Right renal cortex interstitium (tissue), 3 donors: Measurements from ENCODE around the gene NADK. TPM values are rescaled to one million over a fixed set of nuclear protein-coding genes. Genes with fewer than 3 reads are reported as not detected.
"Not testable (repeated sequence)": the region's sequence is repeated elsewhere in the genome, so short reads cannot be mapped to it uniquely, and the experiment has no call there.

Experiments used
- DNase-seq, 3 donors: peaks; one replicate each; pipeline ENCODE4 v3.0.0-alpha.2; 2013; ENCODE audit warnings: low read depth in 3 of 3, low spot score in 2 of 3
- polyA plus RNA-seq, 3 donors: library from polyadenylated mRNA; unstranded; fragments of 120-200 nt; gene quantifications; one replicate each; pipeline ENCODE4 v1.2.1, GENCODE V29; 2013; ENCODE audit not compliant: insufficient read length in 3 of 3

The NADK gene
- polyA plus RNA-seq, 3 donors = 35.4 to 40.0 (median 39.3) TPM

GRCh38 chr1:1715109-1715883 lies 63.0 kb downstream of the NADK start:
- not testable (repeated sequence) for DNase-seq

DNA sequence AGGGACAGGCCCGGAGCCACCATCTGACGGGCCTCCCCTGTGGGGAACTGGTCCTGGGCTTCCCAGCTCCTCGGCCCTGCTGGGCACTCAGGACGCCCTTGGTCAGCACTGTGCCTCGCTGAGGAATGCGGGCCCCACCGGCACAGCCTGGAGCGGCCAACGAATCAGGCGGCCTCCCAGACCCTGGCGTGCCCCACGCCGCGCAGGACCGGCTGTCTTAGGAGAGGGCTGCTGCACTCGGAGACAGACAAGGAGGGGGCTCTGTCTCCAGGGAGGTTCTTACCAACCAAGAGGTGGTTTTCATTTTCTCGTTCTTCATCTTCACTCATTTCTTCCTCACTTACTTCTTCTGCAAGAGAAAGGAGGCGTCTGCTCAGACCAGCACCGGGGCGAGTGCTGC lies 70.4 kb downstream of the NADK start:
- not testable (repeated sequence) for DNase-seq

DNA sequence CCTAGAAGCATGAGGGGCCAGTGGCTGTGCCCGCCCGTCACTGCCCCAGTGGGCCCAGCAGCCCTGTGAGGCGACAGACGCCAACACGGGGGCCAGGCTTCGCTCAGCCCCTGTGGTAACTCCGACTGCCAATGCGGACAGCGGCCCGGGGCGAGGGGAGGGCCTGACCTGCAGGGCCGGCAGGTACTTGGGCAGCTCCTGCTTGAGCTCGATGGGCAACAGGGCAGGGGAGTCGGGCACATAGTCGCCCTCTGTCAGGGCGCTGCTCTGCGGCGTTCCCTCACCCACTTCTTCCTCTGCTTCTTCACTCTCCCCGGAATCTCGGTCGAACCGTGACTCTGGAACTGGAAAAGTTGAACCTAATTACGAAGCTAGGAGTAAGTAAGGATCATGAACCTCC lies 71.0 kb downstream of the NADK start:
- not testable (repeated sequence) for DNase-seq

DNA sequence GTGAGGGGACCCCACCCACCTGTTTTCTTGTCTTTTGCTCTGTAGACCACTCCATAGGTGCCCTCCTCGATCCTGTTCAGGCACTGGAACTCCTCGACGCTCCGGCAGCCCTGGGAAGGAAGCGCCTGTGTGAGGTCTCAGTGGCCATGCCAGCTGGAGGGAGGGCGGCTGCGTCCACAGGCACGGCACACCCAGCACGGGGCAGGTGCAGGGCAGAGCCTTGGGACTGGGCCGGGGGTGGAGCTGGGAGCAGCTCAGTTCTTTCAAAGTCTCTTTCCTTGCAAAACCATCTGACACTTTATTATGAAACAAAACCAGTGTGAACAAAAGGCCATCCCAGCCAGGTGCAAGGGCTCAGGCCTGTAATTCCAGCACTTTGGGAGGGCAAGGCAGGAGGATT lies 72.6 kb downstream of the NADK start:
- DNase-seq = not testable (repeated sequence)

DNA sequence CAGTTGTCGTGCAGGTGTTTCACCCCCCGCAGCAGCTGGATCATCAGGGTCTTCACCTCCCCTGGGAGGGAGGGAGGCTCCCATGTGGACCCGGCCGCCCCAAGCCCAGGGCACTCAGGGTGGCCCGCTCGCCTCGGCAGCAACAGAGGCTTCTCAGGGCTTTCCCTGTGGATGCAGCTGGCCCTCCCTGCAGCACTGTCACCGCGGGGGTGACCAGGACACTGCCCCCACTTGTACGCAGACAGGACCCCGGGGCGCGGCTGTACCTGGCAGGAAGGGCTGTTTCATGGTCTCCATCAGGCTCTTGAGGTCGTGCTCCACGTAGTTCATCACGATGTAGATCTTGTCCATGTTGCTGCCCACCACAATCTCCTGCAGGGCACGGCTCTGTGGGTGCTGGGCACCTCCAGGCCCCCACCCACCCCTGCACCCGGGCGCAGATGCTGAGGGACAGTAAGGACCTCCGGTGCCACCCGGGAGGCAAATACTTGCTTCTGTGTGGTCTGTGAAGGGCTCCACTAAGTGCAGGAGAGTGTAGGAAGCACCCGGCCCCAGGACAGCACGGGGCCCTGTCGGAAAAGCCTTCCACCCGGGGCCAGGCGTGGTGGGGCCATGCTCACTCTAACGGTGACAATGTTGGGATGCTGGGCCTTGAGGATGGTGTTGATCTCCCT lies 73.8 kb downstream of the NADK start:
- DNase-seq = not testable (repeated sequence)

DNA sequence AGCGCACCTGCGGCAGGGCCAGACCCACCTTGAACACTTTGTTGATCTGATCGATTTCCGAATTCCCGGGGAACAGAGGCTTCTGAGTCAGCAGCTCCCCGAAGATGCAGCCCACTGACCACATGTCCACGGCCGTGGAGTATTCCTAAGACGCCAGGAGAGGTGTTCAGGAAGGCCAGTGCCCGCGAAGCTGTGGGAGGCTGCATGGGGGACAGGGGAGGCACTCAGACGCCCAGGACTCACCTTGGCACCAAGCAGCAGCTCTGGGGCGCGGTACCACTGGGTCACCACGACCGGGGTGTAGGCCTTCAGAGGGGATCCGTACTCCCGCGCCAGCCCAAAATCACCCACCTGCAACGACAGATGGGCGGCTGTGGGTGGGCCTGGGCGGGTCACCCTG lies 74.5 kb downstream of the NADK start:
- no peak for DNase-seq

DNA sequence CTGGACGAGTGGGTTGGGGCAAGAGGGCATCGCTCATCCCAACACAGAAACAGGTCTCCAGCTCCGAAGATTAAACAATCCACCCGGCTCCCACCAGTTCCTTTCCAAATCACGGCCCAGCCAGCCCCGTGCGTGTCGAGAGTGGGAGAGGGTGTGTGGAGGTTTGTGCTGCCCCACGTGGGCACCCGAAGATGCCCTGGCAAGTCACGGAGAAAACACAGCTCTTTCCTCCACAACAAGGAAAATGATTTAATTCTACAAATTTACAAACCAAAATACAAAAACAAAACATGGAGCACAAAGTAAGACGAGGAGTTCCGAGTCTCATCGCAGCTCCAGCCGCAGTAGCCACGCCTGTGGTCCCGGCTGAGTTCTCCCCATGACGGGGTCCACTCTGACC lies 75.8 kb downstream of the NADK start:
- not testable (repeated sequence) for DNase-seq

Other genes starting within 250 kb of the NADK start
- 1 to 10 TPM; 3.2 to 3.6 (median 3.5) TPM for gene TMEM240, start 237.8 kb downstream of the NADK start, polyA plus RNA-seq
- gene SSU72, start 203.6 kb downstream of the NADK start, polyA plus RNA-seq = 10 to 100 TPM; 78.5 to 81.6 (median 79.1) TPM
- 1 to 10 TPM; 1.3 to 2.5 (median 2.2) TPM for gene FNDC10, start 178.3 kb downstream of the NADK start, polyA plus RNA-seq
- gene MIB2, start 163.0 kb downstream of the NADK start, polyA plus RNA-seq = 10 to 100 TPM; 22.3 to 23.6 (median 22.4) TPM
- 10 to 100 TPM; 13.4 to 15.6 (median 15.2) TPM for gene MMP23B, start 146.3 kb downstream of the NADK start, polyA plus RNA-seq
- 10 to 100 TPM; 39.7 to 44.0 (median 42.3) TPM for gene CDK11B, start 119.5 kb downstream of the NADK start, polyA plus RNA-seq
- gene SLC35E2B, start 85.7 kb downstream of the NADK start, polyA plus RNA-seq = 10 to 100 TPM; 59.0 to 65.3 (median 61.1) TPM
- 10 to 100 TPM; 20.4 to 25.8 (median 24.5) TPM for gene CDK11A, start 54.1 kb downstream of the NADK start, polyA plus RNA-seq
- 100 to 1,000 TPM; 270 to 294 (median 288) TPM for gene GNB1, start 112.6 kb upstream of the NADK start, polyA plus RNA-seq
- under 1 TPM; 0.29 to 0.50 (median 0.44) TPM for gene CALML6, start 136.8 kb upstream of the NADK start, polyA plus RNA-seq
- 1 to 10 TPM in 1 of 3 donors, under 1 TPM in 2; 0.86 to 1.2 (median 0.90) TPM for gene TMEM52, start 140.8 kb upstream of the NADK start, polyA plus RNA-seq
- under 1 TPM; 0.53 to 0.71 (median 0.57) TPM for gene CFAP74, start 225.3 kb upstream of the NADK start, polyA plus RNA-seq
- gene GABRD, start 240.9 kb upstream of the NADK start, polyA plus RNA-seq = 1 to 10 TPM; 1.8 TPM